Hepatocyte (in vitro differentiated cells): ENCODE data around the gene ZC3H12D. TPM values are rescaled to one million over a fixed set of nuclear protein-coding genes. Genes with fewer than 3 reads are reported as not detected.
A peak's percentile ranks its signal among the peaks of the same experiment; 100 is the strongest.

Experiments
- DNase-seq: peaks from one replicate; pipeline ENCODE4 v3.0.0-alpha.2; 2016; ENCODE audit warnings: low spot score
- H2AFZ ChIP-seq: fragments of 200-600 bp; sonication (generic); 2 replicates; pipeline ENCODE4 v1.6.0; 2016; ENCODE audit warnings: antibody characterized with exemption, mild to moderate bottlenecking
- H3K27ac ChIP-seq: fragments of 200-600 bp; sonication (generic); 2 replicates; pipeline ENCODE4 v1.5.1; 2016; ENCODE audit warnings: mild to moderate bottlenecking
- H3K27me3 ChIP-seq: fragments of 200-600 bp; sonication (generic); 2 replicates; pipeline ENCODE4 v1.6.1; 2016
- H3K36me3 ChIP-seq: fragments of 200-600 bp; sonication (generic); replicated peaks from 2 replicates; pipeline ENCODE4 v1.5.1; 2016; ENCODE audit warnings: low read depth; ENCODE audit not compliant: insufficient read depth
- H3K4me1 ChIP-seq: fragments of 200-600 bp; sonication (generic); 2 replicates; pipeline ENCODE4 v1.5.1; 2016; ENCODE audit warnings: mild to moderate bottlenecking, moderate library complexity; ENCODE audit not compliant: insufficient read depth
- H3K4me2 ChIP-seq: fragments of 200-600 bp; sonication (generic); 2 replicates; pipeline ENCODE4 v1.6.0; 2016
- H3K4me3 ChIP-seq: fragments of 200-600 bp; sonication (generic); 2 replicates; pipeline ENCODE4 v1.5.1; 2016; ENCODE audit warnings: mild to moderate bottlenecking
- H3K79me2 ChIP-seq: fragments of 200-600 bp; sonication (generic); 2 replicates; pipeline ENCODE4 v1.6.0; 2017; ENCODE audit warnings: mild to moderate bottlenecking
- H3K9me2 ChIP-seq: fragments of 200-600 bp; sonication (generic); replicated peaks from 2 replicates; pipeline ENCODE4 v1.6.0; 2017; ENCODE audit warnings: mild to moderate bottlenecking; ENCODE audit not compliant: insufficient read depth
- H3K9me3 ChIP-seq: fragments of 200-600 bp; sonication (generic); 2 replicates; pipeline ENCODE4 v1.5.1; 2016; ENCODE audit warnings: low read depth, mild to moderate bottlenecking
- H4K20me1 ChIP-seq: fragments of 200-600 bp; sonication (generic); 2 replicates; pipeline ENCODE4 v1.6.0; 2016; ENCODE audit warnings: mild to moderate bottlenecking; ENCODE audit not compliant: insufficient read depth, poor library complexity, severe bottlenecking
- CTCF ChIP-seq: fragments of 200-600 bp; sonication (generic); IDR thresholded peaks from 2 replicates; pipeline ENCODE4 v1.5.1; 2016; ENCODE audit warnings: antibody characterized with exemption, mild to moderate bottlenecking; ENCODE audit not compliant: poor library complexity
- EZH2 ChIP-seq: fragments of 200-600 bp; sonication (generic); IDR thresholded peaks from 2 replicates; pipeline ENCODE4 v1.6.1; 2016; ENCODE audit warnings: antibody characterized with exemption, mild to moderate bottlenecking, borderline replicate concordance
- EZH2phosphoT487 ChIP-seq: fragments of 200-600 bp; sonication (generic); IDR thresholded peaks from one replicate; pipeline ENCODE4 v1.6.1; 2018; ENCODE audit warnings: antibody characterized with exemption, mild to moderate bottlenecking, low read depth, moderate library complexity; ENCODE audit not compliant: unreplicated experiment, severe bottlenecking
- WGBS: methylation state at CpG from one replicate; pipeline ENCODE4 v1.1.6; 2016; ENCODE audit warnings: low lambda C conversion rate; ENCODE audit errors: missing lambda C conversion rate; 5-methylcytosine and 5-hydroxymethylcytosine counted together
- polyA plus RNA-seq: library from polyadenylated mRNA; unstranded; fragments of >200 nt; fragmentation: Nextera tagmentation; extraction: Ambion mirVana; gene quantifications from 2 replicates; pipeline ENCODE4 v1.2.1, GENCODE V29; 2016
- total RNA-seq: library from RNA; depleted of rRNA; stranded (reverse); fragments of >200 nt; gene quantifications from 2 replicates; pipeline ENCODE4 v1.2.3, GENCODE V29; 2014

ZC3H12D gene
- total and polyA plus RNA-seq, 2 experiments from 2014 or later, result 0.06 to 0.50 TPM

- H3K9me3 ChIP-seq, result no peaks in the 10 kb centered on the region
- no peaks in the 10 kb centered on the region for H3K36me3 ChIP-seq
- H3K4me3 ChIP-seq, result no peak overlapping the region
- no peak overlapping the region for H3K4me2 ChIP-seq
- peaks cover 6% of the 10 kb centered on the region for H3K4me1 ChIP-seq
- no peaks in the 10 kb centered on the region for H3K27me3 ChIP-seq
- no peak overlapping the region for H2AFZ ChIP-seq
- H3K9me2 ChIP-seq, result no peaks in the 10 kb centered on the region
- no peak for TF ChIP-seq CTCF
- TF ChIP-seq EZH2phosphoT487, result no peak
- TF ChIP-seq EZH2, result no peak
- H3K27ac ChIP-seq, result no peak overlapping the region
- H4K20me1 ChIP-seq, result no peaks in the 10 kb centered on the region
- 96% methylated on average over 5 of the region's 5 CpGs for WGBS
- H3K79me2 ChIP-seq, result no peaks in the 10 kb centered on the region
- no peak for DNase-seq
Observed at GRCh38 chr6:149425754-149426153, 59.1 kb downstream of the ZC3H12D start.

GRCh38 chr6:149425224-149425623, 59.6 kb downstream of the ZC3H12D start:
- Histone ChIP-seq H3K36me3 (no peaks in the 10 kb centered on the region), H3K4me2 (no peak overlapping the region), H3K27me3 (no peaks in the 10 kb centered on the region), H3K9me3 (no peaks in the 10 kb centered on the region), H2AFZ (no peak overlapping the region), H4K20me1 (no peaks in the 10 kb centered on the region), H3K4me1 (peaks cover 6% of the 10 kb centered on the region), H3K4me3 (no peak overlapping the region), H3K9me2 (no peaks in the 10 kb centered on the region), H3K27ac (no peak overlapping the region), H3K79me2 (no peaks in the 10 kb centered on the region)
- DNase-seq, result no peak
- TF ChIP-seq EZH2phosphoT487 (no peak), EZH2 (no peak), CTCF (no peak)
- 83% methylated on average over 7 of the region's 8 CpGs for WGBS

- Histone ChIP-seq H3K79me2 (no peaks in the 10 kb centered on the region), H3K9me3 (no peaks in the 10 kb centered on the region), H3K4me2 (peak overlapping the region; percentile 60), H4K20me1 (no peaks in the 10 kb centered on the region), H3K36me3 (no peaks in the 10 kb centered on the region), H3K4me3 (no peak overlapping the region), H3K27me3 (no peaks in the 10 kb centered on the region), H3K9me2 (no peaks in the 10 kb centered on the region), H3K27ac (peak overlapping the region; percentile 54), H3K4me1 (peaks cover 6% of the 10 kb centered on the region), H2AFZ (peak overlapping the region; percentile 63)
- 60% methylated on average over 7 of the region's 7 CpGs for WGBS
- DNase-seq, result no peak
- TF ChIP-seq EZH2 (no peak), CTCF (no peak), EZH2phosphoT487 (no peak)
Observed at GRCh38 chr6:149423964-149424440, 60.8 kb downstream of the ZC3H12D start.

GRCh38 chr6:149422581-149422980, 62.2 kb downstream of the ZC3H12D start:
- no peak for DNase-seq
- no peak overlapping the region for H3K4me2 ChIP-seq
- no peak overlapping the region for H3K27ac ChIP-seq
- WGBS, result 92% methylated on average over 4 of the region's 4 CpGs
- no peaks in the 10 kb centered on the region for H3K9me3 ChIP-seq
- no peaks in the 10 kb centered on the region for H3K79me2 ChIP-seq
- no peak for TF ChIP-seq EZH2
- TF ChIP-seq EZH2phosphoT487, result no peak
- TF ChIP-seq CTCF, result no peak
- H2AFZ ChIP-seq, result no peak overlapping the region
- no peaks in the 10 kb centered on the region for H3K9me2 ChIP-seq
- no peaks in the 10 kb centered on the region for H4K20me1 ChIP-seq
- no peak overlapping the region for H3K4me3 ChIP-seq
- H3K36me3 ChIP-seq, result no peaks in the 10 kb centered on the region
- no peaks in the 10 kb centered on the region for H3K27me3 ChIP-seq
- H3K4me1 ChIP-seq, result peaks cover 6% of the 10 kb centered on the region
